SK-N-SH (cell line): ENCODE measurements around the gene CLDN18.

Experiments used
- EZH2phosphoT487 ChIP-seq: fragments of 200-600 bp; sonication (generic); IDR thresholded peaks from 2 replicates; pipeline ENCODE4 v1.6.1; 2017; ENCODE audit warnings: low read depth, mixed run types, mild to moderate bottlenecking, antibody characterized with exemption, moderate library complexity, borderline replicate concordance
- FOXJ3 ChIP-seq: sonication (generic); formaldehyde crosslinking; IDR thresholded peaks from 2 replicates; pipeline ENCODE4 v1.5.1; 2020; ENCODE audit warnings: mild to moderate bottlenecking, missing genetic modification reagents
- MEF2A ChIP-seq: IDR thresholded peaks from 2 replicates; pipeline ENCODE4 v1.4.0; 2012; ENCODE audit warnings: low read depth, borderline replicate concordance
- POLR2AphosphoS5 ChIP-seq: IDR thresholded peaks from 2 replicates; pipeline ENCODE4 v1.6.1; 2012; ENCODE audit warnings: low read depth, low read length
- RAD21 ChIP-seq: IDR thresholded peaks from 2 replicates; pipeline ENCODE4 v1.6.1; 2012; ENCODE audit warnings: mild to moderate bottlenecking, low read length
- RFX5 ChIP-seq: IDR thresholded peaks from 2 replicates; pipeline ENCODE4 v1.6.1; 2012; ENCODE audit warnings: mild to moderate bottlenecking, improper control_type of control experiment, low read length
- SIN3A ChIP-seq: IDR thresholded peaks from 2 replicates; pipeline ENCODE4 v1.6.1; 2012; ENCODE audit warnings: low read depth, mild to moderate bottlenecking, low read length, moderate library complexity, borderline replicate concordance
- TAF1 ChIP-seq: IDR thresholded peaks from 2 replicates; pipeline ENCODE4 v1.6.1; 2012; ENCODE audit warnings: low read depth, mild to moderate bottlenecking, low read length, moderate library complexity, borderline replicate concordance
- TCF12 ChIP-seq: IDR thresholded peaks from 2 replicates; pipeline ENCODE4 v1.4.0; 2012
- TEAD4 ChIP-seq: IDR thresholded peaks from 2 replicates; pipeline ENCODE4 v1.4.0; 2012; ENCODE audit warnings: mild to moderate bottlenecking, borderline replicate concordance; ENCODE audit not compliant: insufficient read depth
- TF ChIP-seq, protein P1 (sequence below): IDR thresholded peaks from 2 replicates; pipeline ENCODE4 v1.6.1; 2012; ENCODE audit warnings: mild to moderate bottlenecking, low read depth, low read length, moderate library complexity
- TF ChIP-seq, protein P2 (sequence below): fragments of 200-600 bp; sonication (generic); IDR thresholded peaks from 2 replicates; pipeline ENCODE4 v1.6.1; 2017; ENCODE audit warnings: antibody characterized with exemption, mild to moderate bottlenecking, moderate library complexity
- TF ChIP-seq, protein P3 (sequence below): IDR thresholded peaks from 2 replicates; pipeline ENCODE4; 2012

DNA sequence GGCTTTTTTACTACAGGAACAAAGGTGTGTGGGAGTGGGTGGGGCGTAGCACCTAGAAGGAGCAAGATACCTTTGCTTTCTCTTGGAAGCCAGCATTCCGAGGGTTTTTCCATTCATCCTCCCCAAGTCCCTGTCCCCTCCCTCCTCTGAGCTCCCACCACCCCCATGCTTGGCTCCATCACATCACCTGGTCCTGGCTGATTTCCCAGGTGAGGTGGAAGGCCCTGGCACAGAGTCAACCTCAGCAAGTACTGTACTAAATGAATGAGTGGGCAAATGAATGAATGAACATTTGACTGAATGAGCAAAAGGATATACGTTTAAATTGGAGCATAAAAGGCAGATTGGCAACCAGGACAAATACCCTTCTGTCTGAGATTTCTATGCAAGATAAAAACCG lies 60.0 kb downstream of the CLDN18 start:
- TF ChIP-seq, protein P1, sequence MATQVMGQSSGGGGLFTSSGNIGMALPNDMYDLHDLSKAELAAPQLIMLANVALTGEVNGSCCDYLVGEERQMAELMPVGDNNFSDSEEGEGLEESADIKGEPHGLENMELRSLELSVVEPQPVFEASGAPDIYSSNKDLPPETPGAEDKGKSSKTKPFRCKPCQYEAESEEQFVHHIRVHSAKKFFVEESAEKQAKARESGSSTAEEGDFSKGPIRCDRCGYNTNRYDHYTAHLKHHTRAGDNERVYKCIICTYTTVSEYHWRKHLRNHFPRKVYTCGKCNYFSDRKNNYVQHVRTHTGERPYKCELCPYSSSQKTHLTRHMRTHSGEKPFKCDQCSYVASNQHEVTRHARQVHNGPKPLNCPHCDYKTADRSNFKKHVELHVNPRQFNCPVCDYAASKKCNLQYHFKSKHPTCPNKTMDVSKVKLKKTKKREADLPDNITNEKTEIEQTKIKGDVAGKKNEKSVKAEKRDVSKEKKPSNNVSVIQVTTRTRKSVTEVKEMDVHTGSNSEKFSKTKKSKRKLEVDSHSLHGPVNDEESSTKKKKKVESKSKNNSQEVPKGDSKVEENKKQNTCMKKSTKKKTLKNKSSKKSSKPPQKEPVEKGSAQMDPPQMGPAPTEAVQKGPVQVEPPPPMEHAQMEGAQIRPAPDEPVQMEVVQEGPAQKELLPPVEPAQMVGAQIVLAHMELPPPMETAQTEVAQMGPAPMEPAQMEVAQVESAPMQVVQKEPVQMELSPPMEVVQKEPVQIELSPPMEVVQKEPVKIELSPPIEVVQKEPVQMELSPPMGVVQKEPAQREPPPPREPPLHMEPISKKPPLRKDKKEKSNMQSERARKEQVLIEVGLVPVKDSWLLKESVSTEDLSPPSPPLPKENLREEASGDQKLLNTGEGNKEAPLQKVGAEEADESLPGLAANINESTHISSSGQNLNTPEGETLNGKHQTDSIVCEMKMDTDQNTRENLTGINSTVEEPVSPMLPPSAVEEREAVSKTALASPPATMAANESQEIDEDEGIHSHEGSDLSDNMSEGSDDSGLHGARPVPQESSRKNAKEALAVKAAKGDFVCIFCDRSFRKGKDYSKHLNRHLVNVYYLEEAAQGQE = no peak
- TF ChIP-seq EZH2phosphoT487 = no peak
- TF ChIP-seq RFX5 = no peak
- TF ChIP-seq, protein P2, sequence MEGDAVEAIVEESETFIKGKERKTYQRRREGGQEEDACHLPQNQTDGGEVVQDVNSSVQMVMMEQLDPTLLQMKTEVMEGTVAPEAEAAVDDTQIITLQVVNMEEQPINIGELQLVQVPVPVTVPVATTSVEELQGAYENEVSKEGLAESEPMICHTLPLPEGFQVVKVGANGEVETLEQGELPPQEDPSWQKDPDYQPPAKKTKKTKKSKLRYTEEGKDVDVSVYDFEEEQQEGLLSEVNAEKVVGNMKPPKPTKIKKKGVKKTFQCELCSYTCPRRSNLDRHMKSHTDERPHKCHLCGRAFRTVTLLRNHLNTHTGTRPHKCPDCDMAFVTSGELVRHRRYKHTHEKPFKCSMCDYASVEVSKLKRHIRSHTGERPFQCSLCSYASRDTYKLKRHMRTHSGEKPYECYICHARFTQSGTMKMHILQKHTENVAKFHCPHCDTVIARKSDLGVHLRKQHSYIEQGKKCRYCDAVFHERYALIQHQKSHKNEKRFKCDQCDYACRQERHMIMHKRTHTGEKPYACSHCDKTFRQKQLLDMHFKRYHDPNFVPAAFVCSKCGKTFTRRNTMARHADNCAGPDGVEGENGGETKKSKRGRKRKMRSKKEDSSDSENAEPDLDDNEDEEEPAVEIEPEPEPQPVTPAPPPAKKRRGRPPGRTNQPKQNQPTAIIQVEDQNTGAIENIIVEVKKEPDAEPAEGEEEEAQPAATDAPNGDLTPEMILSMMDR = no peak
- TF ChIP-seq TCF12 = no peak
- TF ChIP-seq SIN3A = no peak
- no peak for TF ChIP-seq RAD21
- TF ChIP-seq TEAD4 = no peak
- no peak for TF ChIP-seq TAF1
- no peak for TF ChIP-seq FOXJ3 (CRISPR knock-in tag)
- TF ChIP-seq MEF2A = no peak
- TF ChIP-seq, protein P3, sequence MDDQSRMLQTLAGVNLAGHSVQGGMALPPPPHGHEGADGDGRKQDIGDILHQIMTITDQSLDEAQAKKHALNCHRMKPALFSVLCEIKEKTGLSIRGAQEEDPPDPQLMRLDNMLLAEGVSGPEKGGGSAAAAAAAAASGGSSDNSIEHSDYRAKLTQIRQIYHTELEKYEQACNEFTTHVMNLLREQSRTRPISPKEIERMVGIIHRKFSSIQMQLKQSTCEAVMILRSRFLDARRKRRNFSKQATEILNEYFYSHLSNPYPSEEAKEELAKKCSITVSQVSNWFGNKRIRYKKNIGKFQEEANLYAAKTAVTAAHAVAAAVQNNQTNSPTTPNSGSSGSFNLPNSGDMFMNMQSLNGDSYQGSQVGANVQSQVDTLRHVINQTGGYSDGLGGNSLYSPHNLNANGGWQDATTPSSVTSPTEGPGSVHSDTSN = no peak
- no peak for TF ChIP-seq POLR2AphosphoS5
